ENCODE data around the gene MPV17L2.

The MPV17L2 gene

GRCh38 chr19:18226956-18227780, 34.1 kb downstream of the MPV17L2 start:
- no peak overlapping the region for H3K4me3 ChIP-seq (ENCODE audit: low read depth, low read length)
- TF ChIP-seq CTCF (IDR thresholded peaks at IDR 0.05; ENCODE audit: insufficient read depth, low read depth, low read length, missing control alignments): no peak
- DNase-seq (ENCODE audit: low read depth): peak; percentile 26

GRCh38 chr19:18227781-18228271, 34.8 kb downstream of the MPV17L2 start:
- no peak overlapping the region for H3K4me3 ChIP-seq (ENCODE audit: low read depth, low read length)
- DNase-seq (ENCODE audit: low read depth): no peak
- TF ChIP-seq CTCF (IDR thresholded peaks at IDR 0.05; ENCODE audit: insufficient read depth, low read depth, low read length, missing control alignments): no peak

GRCh38 chr19:18229474-18229873, 36.5 kb downstream of the MPV17L2 start:
- TF ChIP-seq CTCF (IDR thresholded peaks at IDR 0.05; ENCODE audit: insufficient read depth, low read depth, low read length, missing control alignments): peak; percentile 51
- no peak for DNase-seq (ENCODE audit: low read depth)
- H3K4me3 ChIP-seq (ENCODE audit: low read depth, low read length): no peak overlapping the region

- TF ChIP-seq CTCF (IDR thresholded peaks at IDR 0.05; ENCODE audit: insufficient read depth, low read depth, low read length, missing control alignments): no peak
- no peak overlapping the region for H3K4me3 ChIP-seq (ENCODE audit: low read depth, low read length)
- no peak for DNase-seq (ENCODE audit: low read depth)
These were observed 36.9 kb downstream of the MPV17L2 start for GRCh38 chr19:18229915-18230314.

GRCh38 chr19:18230941-18231734, 38.1 kb downstream of the MPV17L2 start:
- TF ChIP-seq CTCF (IDR thresholded peaks at IDR 0.05; ENCODE audit: insufficient read depth, low read depth, low read length, missing control alignments): no peak
- DNase-seq (ENCODE audit: low read depth): no peak
- no peak overlapping the region for H3K4me3 ChIP-seq (ENCODE audit: low read depth, low read length)

GRCh38 chr19:18231775-18232174, 38.8 kb downstream of the MPV17L2 start:
- no peak overlapping the region for H3K4me3 ChIP-seq (ENCODE audit: low read depth, low read length)
- no peak for DNase-seq (ENCODE audit: low read depth)
- TF ChIP-seq CTCF (IDR thresholded peaks at IDR 0.05; ENCODE audit: insufficient read depth, low read depth, low read length, missing control alignments): no peak

Measured in GM12865 (cell line).